ENCODE data around the gene PELI3.
"Not testable (repeated sequence)": the region's sequence is repeated elsewhere in the genome, so short reads cannot be mapped to it uniquely, and the experiment has no call there.

Gene PELI3

GRCh38 chr11:66466225-66467033 is at the start of gene PELI3:
PELI3 (plus strand) TSS chr11:66466905; CDS start chr11:66468129, 1,224 bp downstream.
- peak; percentile 91 to 94 (median 92) for DNase-seq (ENCODE audit: low read depth in 3 of 3)

GRCh38 chr11:66417000-66417399 is 49.7 kb upstream of the PELI3 start:
- peak in 1 of 3 experiments; percentile 36 for DNase-seq (ENCODE audit: low read depth in 3 of 3)

- peak; percentile 56 to 80 (median 58) for DNase-seq (ENCODE audit: low read depth in 3 of 3)
Observed at GRCh38 chr11:66418168-66418985, 48.3 kb upstream of the PELI3 start.

DNA sequence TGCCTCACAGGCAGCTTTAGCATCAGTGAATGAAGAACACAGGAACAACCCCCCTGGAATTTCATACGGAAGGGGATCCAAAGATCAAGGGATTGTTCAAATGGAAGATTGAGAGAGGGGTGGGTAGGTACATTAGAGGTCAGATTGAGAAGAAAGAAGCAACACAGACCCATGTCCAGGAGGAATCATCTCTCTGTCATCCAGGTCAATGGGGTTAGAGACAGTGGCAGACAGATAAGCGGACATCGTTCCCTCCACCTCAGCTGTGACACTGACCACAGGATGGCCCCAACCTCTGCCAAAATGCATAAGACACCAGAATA is 47.8 kb upstream of the PELI3 start:
- no peak for DNase-seq (ENCODE audit: low read depth in 3 of 3)

- no peak for DNase-seq (ENCODE audit: low read depth in 3 of 3)
Observed at GRCh38 chr11:66419825-66420224, 46.9 kb upstream of the PELI3 start.

DNA sequence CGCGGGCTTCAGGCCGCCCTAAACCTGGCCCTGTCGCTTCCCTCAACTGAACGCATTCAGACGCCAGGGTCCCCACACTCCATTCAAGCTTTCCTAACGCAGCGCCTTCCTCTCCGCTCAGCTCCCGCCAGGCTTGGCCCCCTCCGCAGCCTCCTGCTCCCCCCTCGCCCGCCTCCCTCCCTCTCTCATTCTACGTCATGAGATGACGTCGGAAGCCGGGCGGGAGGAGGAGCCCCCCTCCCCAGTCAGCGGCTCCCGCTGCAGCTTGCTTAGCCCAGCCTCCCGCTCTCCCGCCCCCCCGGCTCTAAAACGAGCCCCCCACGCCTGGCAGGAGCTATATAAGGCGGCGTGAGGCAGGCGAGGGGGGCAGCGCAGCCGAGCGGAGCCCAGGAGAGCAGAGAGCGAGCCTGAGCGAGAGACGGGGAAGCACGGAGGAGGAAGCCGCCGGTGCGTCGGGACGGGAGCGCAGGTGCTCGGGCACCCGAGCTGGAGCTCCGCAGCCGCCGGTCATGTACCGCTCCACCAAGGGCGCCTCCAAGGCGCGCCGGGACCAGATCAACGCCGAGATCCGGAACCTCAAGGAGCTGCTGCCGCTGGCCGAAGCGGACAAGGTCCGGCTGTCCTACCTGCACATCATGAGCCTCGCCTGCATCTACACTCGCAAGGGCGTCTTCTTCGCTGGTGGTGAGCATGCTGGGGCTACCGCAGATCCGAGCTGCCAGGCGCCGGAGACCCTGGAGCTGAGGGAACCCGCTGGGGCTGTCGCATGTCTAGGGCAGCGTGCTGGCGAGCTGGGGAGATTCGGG is 45.8 kb upstream of the PELI3 start, which contains the start of gene NPAS4:
Gene NPAS4 (plus strand): TSS at position 365 of the 806 bp plus-strand sequence. CDS start 145 bp downstream, at position 510.
- DNase-seq (ENCODE audit: low read depth in 3 of 3): no peak

DNA sequence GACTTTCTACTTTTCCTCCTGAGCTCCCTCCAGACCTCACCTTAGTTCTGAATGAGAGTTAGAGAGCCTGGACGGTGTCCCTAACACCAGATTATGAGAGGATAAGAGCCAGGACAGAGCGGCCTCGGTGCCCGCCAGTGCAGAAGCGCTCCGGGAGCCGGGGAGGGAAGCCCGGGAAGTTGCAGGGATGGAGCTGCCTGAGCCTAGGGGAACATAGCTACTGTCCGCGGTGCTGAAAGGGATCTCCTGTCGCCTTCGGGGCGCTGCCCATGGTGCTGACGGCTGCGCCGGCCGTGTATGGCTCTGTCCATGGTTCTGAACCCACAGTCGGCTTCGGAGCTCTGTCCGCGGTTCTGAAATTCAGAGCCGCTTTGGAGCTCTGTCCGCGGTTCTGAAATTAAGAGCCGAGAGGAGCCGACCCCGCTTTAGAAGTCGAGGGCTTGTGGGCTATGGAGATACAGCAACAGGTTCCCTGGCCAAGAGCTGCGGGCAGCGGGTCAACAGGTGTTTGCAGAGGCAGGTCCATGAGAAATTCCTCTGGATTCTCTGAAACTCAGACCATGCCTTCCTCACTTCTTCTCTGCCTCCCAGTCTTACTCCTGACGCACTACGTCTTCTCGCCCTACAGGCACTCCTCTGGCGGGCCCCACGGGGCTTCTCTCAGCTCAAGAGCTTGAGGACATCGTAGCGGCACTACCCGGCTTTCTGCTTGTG is 45.1 kb upstream of the PELI3 start:
- DNase-seq (ENCODE audit: low read depth in 3 of 3): peak; percentile 77 to 83 (median 82)

DNA sequence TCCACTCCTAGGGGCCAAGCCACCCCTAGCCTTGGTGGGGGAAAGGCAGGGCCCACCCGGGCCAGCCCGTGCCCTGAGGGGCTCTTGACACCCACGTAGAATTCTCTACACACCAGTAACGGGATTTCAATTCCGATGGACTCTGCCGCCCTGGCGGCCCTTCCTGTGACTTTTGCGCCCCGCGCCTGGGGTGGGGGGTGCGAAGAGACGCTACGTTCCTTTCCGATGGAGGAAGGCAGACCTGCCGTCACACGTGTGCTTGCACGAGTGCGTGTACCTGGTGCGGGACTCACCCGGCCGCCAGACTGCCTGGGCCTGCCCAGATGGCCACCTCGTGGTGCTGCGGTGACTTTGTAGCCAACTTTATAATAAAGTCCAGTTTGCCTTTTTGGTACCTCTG is 40.4 kb upstream of the PELI3 start:
- no peak for DNase-seq (ENCODE audit: low read depth in 3 of 3)

- no peak for DNase-seq (ENCODE audit: low read depth in 3 of 3)
Observed at GRCh38 chr11:66428933-66429332, 37.8 kb upstream of the PELI3 start.

DNA sequence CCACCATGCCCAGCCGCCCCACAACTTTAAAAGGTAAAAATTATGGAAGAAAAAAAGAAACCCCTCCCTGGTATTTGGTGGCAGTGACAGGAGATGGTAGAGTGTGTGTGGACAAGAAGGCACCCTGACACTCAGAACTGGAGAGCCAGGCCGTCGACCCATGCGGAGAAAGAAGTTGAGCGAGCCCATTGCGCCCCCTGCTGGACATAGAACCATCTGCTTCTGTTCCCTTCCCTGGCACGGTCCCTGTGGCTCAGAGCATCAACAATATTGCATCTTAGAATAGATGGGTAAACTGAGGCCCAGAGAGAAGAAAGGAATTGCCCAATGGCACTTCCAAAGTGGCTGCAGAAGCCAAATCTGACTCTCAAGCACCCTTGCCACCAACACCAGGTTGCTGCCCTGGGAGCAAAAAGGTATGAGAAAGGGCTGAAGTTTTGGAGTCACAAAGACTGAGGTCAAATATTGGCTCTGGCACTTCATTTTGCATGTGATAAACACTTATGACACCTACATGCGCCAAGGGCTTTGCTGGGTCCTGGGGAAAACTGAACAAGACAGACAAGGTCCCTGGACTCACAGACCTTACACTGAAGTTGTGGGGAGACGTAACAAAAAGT is 36.6 kb upstream of the PELI3 start:
- DNase-seq (ENCODE audit: low read depth in 3 of 3): peak; percentile 55 to 75 (median 68)

DNA sequence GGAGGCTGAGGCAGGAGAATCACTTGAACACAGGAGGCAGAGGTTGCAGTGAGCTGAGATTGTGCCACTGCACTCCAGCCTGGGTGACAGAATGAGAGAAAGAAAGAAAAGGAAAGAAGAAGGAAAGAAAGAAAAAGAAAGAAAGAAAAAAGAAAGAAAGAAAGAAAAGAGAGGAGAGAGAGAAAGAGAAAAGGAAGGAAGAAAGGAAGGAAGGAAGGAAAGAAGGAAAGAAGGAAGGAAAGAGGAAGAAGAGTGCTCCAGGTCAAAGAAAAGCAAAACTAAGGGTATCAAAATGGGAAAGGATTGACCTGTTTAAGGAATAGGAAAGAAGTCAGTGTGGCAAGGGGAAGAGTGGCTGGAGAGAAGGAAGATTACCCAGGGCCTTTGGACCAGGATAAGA is 35.4 kb upstream of the PELI3 start:
- not testable (repeated sequence) for DNase-seq (ENCODE audit: low read depth in 3 of 3)

DNA sequence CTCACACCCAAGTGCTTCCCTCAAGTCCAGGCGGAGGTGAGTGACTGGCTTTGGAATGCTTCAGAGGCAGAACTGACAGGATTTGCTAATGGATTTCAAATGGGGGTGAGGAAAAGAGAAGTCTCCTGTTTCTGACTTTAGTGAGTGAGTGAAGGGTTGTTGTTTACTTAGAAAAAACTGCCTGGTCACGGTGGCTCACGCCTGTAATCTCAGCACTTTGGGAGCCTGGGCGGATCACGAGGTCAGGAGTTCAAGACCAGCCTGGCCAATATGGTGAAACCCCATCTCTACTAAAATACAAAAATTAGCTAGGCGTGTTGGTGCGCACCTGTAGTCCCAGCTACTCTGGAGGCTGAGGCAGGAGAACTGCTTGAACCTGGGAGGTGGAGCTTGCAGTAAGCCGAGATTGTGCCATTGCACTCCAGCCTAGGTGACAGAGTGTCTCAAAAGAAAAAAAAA is 34.8 kb upstream of the PELI3 start:
- not testable (repeated sequence) for DNase-seq (ENCODE audit: low read depth in 3 of 3)

DNA sequence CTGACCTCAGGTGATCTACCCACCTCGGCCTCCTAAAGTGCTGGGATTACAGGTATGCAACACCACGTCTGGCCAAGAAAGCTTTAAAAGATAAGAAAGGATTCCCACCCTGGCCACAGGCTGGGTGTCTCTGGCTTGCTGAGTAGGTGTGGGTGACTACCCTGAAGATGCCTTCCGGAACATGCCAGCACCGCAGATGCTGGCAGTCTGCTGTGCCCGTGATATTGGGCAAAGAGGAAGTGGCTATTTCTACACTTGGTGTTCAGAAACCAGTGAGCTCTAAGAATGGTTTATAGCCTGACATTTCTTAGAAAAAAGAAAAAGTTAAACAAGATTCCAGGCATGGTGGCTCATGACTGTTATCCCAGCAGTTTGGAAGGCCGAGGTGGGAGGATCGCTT is 34.1 kb upstream of the PELI3 start:
- no peak for DNase-seq (ENCODE audit: low read depth in 3 of 3)

DNA sequence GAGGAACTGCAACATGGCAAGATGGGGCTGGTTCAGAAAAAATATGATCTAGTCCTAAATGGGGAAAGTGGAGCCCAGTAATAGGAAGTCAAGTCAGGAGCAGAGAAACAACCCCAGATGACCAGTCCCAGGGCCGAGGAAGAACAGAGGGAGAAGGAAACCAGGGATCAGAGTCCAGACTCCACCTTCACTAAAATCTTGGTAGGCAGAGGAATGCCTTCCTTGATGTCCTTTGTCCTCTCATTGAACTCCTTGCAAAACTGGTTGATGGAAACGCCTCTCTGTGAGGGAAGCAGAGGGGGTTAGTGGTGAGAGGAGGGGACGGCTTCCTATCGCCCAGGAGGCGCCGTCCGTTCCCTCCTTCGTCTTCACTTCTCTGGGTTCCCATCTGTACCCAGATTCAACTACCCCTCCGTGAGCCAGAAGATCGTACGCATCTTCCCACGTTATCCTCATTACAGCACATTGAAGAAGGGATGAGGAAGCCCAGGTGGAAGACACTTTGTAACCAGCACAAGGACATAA is 28.7 kb upstream of the PELI3 start:
- no peak for DNase-seq (ENCODE audit: low read depth in 3 of 3)

GRCh38 chr11:66438504-66439466 is 27.9 kb upstream of the PELI3 start, which contains the start of gene MRPL11:
MRPL11 (minus strand) TSS chr11:66438848; CDS start chr11:66438754, 94 bp downstream.
- DNase-seq (ENCODE audit: low read depth in 3 of 3): peak; percentile 74 to 89 (median 79)

GRCh38 chr11:66440101-66440939 is 26.4 kb upstream of the PELI3 start:
- DNase-seq (ENCODE audit: low read depth in 3 of 3): not testable (repeated sequence)

GRCh38 chr11:66440940-66441282 is 25.8 kb upstream of the PELI3 start:
- not testable (repeated sequence) for DNase-seq (ENCODE audit: low read depth in 3 of 3)

DNA sequence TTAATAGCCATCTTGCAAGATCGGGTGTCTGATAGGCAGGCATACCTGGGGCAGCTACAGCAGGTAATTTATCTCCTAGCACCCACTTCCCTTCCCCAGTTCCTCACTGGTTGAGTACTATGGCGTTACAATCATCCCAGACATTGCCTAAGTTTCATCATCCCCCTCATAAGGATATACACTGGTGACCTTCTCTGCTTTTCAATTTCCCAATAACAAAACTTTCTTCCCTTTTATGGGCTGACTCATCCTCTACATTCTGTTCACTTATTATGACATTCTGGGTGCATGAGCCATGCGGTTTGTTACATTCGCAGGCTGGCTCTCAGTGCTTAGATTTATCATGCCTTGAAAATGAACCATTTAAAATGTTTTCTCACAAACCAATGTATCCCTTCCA is 23.1 kb upstream of the PELI3 start:
- no peak for DNase-seq (ENCODE audit: low read depth in 3 of 3)
